HG03439 (cell line): ENCODE measurements around the gene SIRPG.
"Not testable (repeated sequence)": the region's sequence is repeated elsewhere in the genome, so short reads cannot be mapped to it uniquely, and the experiment has no call there.

Experiments
- ATAC-seq: cut with Tn5 transposase; IDR thresholded peaks from one replicate; pipeline ENCODE4 v1.9.1; 2021; ENCODE audit warnings: mild to moderate bottlenecking, moderate library complexity; ENCODE audit not compliant: unreplicated experiment

SIRPG gene

GRCh38 chr20:1657556-1658334 is at the start of gene SIRPG:
Gene SIRPG, minus strand, starts transcription at chr20:1657779. Its CDS starts 65 bp downstream, at chr20:1657714.
- ATAC-seq, result no peak

- ATAC-seq, result not testable (repeated sequence)
These were observed 49.3 kb upstream of the SIRPG start for GRCh38 chr20:1706887-1707286.

- no peak for ATAC-seq
These were observed 48.5 kb upstream of the SIRPG start for GRCh38 chr20:1706079-1706478.

- ATAC-seq, result no peak
These were observed 45.3 kb upstream of the SIRPG start for GRCh38 chr20:1702855-1703254.

GRCh38 chr20:1702328-1702727 is 44.7 kb upstream of the SIRPG start:
- no peak for ATAC-seq

- no peak for ATAC-seq
These were observed 43.4 kb upstream of the SIRPG start for GRCh38 chr20:1700990-1701389.

GRCh38 chr20:1697592-1697991 is 40.0 kb upstream of the SIRPG start:
- ATAC-seq, result no peak

GRCh38 chr20:1696521-1697209 is 39.1 kb upstream of the SIRPG start:
- ATAC-seq, result no peak

GRCh38 chr20:1694672-1695071 is 37.1 kb upstream of the SIRPG start:
- ATAC-seq, result no peak

GRCh38 chr20:1693427-1693826 is 35.8 kb upstream of the SIRPG start:
- no peak for ATAC-seq

- no peak for ATAC-seq
These were observed 32.1 kb upstream of the SIRPG start for GRCh38 chr20:1689721-1690120.

GRCh38 chr20:1688886-1689538 is 31.4 kb upstream of the SIRPG start:
- no peak for ATAC-seq

- no peak for ATAC-seq
These were observed 29.5 kb upstream of the SIRPG start for GRCh38 chr20:1687053-1687452.

GRCh38 chr20:1686151-1686748 is 28.7 kb upstream of the SIRPG start:
- ATAC-seq, result no peak

- no peak for ATAC-seq
These were observed 27.9 kb upstream of the SIRPG start for GRCh38 chr20:1685304-1686052.

GRCh38 chr20:1684872-1685271 is 27.3 kb upstream of the SIRPG start:
- ATAC-seq, result no peak

- no peak for ATAC-seq
These were observed 19.1 kb upstream of the SIRPG start for GRCh38 chr20:1676650-1677049.

- no peak for ATAC-seq
These were observed 17.6 kb upstream of the SIRPG start for GRCh38 chr20:1674990-1675780.

- ATAC-seq, result no peak
These were observed 16.8 kb upstream of the SIRPG start for GRCh38 chr20:1674361-1674760.

GRCh38 chr20:1673424-1673823 is 15.8 kb upstream of the SIRPG start:
- ATAC-seq, result no peak
